MCF 10A (cell line): ENCODE data around the gene TIGD1. TPM values are rescaled to one million over a fixed set of nuclear protein-coding genes. Genes with fewer than 3 reads are reported as not detected.

Source experiments
- BruUV-seq: library from RNA; stranded (reverse); fragments of 400-500 nt; replicated peaks from 2 replicates; lab custom pipeline; 2021; lab: Mats Ljungman, UMichigan
- CTCF ChIA-PET: fragments of 300-600 bp; sonication (Branson Sonifier 250); formaldehyde crosslinking; extraction: SDS; loops from one replicate; lab custom pipeline; 2021; ENCODE audit warnings: antibody characterized with exemption, inconsistent platforms; lab: Yijun Ruan, JAX
- POLR2A ChIA-PET: fragments of 300-600, 350-650 bp; sonication (Branson Sonifier 250); formaldehyde crosslinking; extraction: SDS; loops from one replicate; lab custom pipeline; 2020; ENCODE audit warnings: antibody characterized with exemption, inconsistent platforms; lab: Yijun Ruan, JAX
- DNase-seq: peaks from one replicate; pipeline ENCODE4 v3.0.0-alpha.2; 2018; ENCODE audit not compliant: unreplicated experiment
- H3K27ac Mint-ChIP-seq: one replicate; pipeline ENCODE4 v1.8.0; 2022; ENCODE audit warnings: mild to moderate bottlenecking, low read depth, mixed read lengths; ENCODE audit not compliant: unreplicated experiment
- H3K27me3 Mint-ChIP-seq: one replicate; pipeline ENCODE4 v1.8.0; 2022; ENCODE audit warnings: mixed read lengths; ENCODE audit not compliant: insufficient read depth, unreplicated experiment
- H3K36me3 Mint-ChIP-seq: one replicate; pipeline ENCODE4 v1.8.0; 2022; ENCODE audit warnings: mild to moderate bottlenecking, moderate library complexity, mixed read lengths; ENCODE audit not compliant: insufficient read depth, unreplicated experiment
- H3K4me1 Mint-ChIP-seq: one replicate; pipeline ENCODE4 v1.8.0; 2022; ENCODE audit warnings: mixed read lengths; ENCODE audit not compliant: insufficient read depth, unreplicated experiment
- H3K4me3 Mint-ChIP-seq: one replicate; pipeline ENCODE4 v1.8.0; 2022; ENCODE audit warnings: mild to moderate bottlenecking, moderate library complexity, mixed read lengths; ENCODE audit not compliant: unreplicated experiment
- H3K9me3 Mint-ChIP-seq: one replicate; pipeline ENCODE4 v1.8.0; 2022; ENCODE audit warnings: mixed read lengths; ENCODE audit not compliant: unreplicated experiment
- intact Hi-C: fragments of 100-400 bp; cut with micrococcal nuclease; formaldehyde crosslinking; loops from 2 replicates; pipeline ENCODE4 v1.14.1; 2022
- total RNA-seq: library from RNA; stranded (reverse); gene quantifications from 2 replicates; pipeline ENCODE4 v1.2.3, GENCODE V29; 2022
- TF ChIP-seq, protein P1 (sequence below): fragments of 200-600 bp; IDR thresholded peaks from one replicate; pipeline ENCODE4 v1.8.0; 2022; ENCODE audit warnings: antibody characterized with exemption, mild to moderate bottlenecking; ENCODE audit not compliant: unreplicated experiment

Gene TIGD1
- total RNA-seq, 1 experiment from 2014 or later = 5.2 TPM

DNA sequence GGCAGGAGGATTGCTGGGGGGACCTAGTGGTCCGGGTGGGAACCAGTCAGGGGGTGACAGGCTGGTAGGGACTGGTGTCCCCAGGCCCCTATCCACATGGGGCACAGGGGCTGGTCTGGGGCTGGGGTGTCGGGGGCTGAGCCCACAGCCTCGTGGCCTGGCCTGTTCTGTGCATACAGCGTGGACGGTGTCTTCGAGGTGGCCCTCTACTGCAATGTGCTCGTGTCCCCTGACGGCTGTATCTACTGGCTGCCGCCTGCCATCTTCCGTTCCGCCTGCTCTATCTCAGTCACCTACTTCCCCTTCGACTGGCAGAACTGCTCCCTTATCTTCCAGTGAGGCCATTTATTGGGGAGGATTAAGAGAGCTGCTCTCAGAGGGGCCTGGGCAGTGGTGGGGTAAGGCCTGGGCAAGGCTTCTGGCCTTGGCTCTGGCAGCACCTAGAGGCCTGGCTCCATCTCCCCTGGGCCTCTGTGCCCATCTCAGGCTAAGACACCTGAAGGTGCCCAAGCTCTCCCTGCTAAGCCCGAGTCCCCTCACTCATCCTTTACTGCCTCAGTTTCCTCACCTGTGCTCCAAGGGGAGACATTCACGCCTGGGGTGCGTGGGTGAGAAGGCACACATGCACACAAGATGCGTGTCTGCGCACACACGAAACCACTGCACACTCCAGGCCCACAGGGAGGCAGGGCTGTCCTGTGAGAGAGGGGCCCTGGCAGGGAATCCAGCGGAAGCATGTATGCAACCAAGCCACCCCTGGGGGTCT lies 9.0 kb downstream of the TIGD1 start:
- peaks cover 12% of the 10 kb centered on the region for H3K36me3 Mint-ChIP-seq
- H3K27ac Mint-ChIP-seq = no peak overlapping the region
- H3K4me3 Mint-ChIP-seq = no peak overlapping the region
- TF ChIP-seq, protein P1, sequence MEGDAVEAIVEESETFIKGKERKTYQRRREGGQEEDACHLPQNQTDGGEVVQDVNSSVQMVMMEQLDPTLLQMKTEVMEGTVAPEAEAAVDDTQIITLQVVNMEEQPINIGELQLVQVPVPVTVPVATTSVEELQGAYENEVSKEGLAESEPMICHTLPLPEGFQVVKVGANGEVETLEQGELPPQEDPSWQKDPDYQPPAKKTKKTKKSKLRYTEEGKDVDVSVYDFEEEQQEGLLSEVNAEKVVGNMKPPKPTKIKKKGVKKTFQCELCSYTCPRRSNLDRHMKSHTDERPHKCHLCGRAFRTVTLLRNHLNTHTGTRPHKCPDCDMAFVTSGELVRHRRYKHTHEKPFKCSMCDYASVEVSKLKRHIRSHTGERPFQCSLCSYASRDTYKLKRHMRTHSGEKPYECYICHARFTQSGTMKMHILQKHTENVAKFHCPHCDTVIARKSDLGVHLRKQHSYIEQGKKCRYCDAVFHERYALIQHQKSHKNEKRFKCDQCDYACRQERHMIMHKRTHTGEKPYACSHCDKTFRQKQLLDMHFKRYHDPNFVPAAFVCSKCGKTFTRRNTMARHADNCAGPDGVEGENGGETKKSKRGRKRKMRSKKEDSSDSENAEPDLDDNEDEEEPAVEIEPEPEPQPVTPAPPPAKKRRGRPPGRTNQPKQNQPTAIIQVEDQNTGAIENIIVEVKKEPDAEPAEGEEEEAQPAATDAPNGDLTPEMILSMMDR = no peak
- CTCF ChIA-PET = no interaction called here
- H3K4me1 Mint-ChIP-seq = no peaks in the 10 kb centered on the region
- intact Hi-C loops = no loop called here
- POLR2A ChIA-PET = no interaction called here
- peaks cover 4% of the 10 kb centered on the region for H3K9me3 Mint-ChIP-seq
- no TSS peak for BruUV-seq
- no peaks in the 10 kb centered on the region for H3K27me3 Mint-ChIP-seq
- DNase-seq = no peak

DNA sequence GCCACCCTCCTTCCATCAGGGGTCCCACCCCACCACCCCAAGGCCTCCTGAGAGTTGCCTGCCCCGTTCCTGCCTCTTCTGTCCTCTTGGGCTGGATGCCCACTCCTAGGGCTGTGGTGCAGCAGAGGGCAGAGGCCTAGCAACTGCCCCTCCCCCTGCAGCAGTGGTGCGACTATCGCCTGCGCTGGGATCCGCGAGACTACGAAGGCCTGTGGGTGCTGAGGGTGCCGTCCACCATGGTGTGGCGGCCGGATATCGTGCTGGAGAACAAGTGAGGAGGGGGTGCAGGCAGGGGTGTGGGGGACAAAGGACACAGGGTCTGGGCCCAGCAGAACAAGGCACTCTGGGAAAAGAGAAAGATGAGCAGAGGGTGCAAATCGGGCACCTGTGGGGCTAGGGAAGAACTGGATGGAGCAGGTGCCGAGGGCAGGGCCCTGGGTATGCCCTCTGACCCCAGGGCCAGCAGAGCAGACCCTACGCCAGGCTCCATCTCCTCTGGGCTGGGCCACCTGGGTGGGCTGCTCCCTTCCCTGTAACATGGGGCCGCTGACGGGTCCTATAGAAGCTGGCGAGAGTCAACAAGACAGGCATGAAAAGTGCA lies 9.8 kb downstream of the TIGD1 start:
- ChIA-PET CTCF (no interaction called here), POLR2A (no interaction called here)
- Mint-ChIP-seq H3K27ac (no peak overlapping the region), H3K36me3 (peaks cover 6% of the 10 kb centered on the region), H3K27me3 (no peaks in the 10 kb centered on the region), H3K4me3 (no peak overlapping the region), H3K9me3 (peaks cover 6% of the 10 kb centered on the region), H3K4me1 (no peaks in the 10 kb centered on the region)
- TF ChIP-seq, protein P1 = no peak
- no TSS peak for BruUV-seq
- no peak for DNase-seq
- intact Hi-C loops = no loop called here

DNA sequence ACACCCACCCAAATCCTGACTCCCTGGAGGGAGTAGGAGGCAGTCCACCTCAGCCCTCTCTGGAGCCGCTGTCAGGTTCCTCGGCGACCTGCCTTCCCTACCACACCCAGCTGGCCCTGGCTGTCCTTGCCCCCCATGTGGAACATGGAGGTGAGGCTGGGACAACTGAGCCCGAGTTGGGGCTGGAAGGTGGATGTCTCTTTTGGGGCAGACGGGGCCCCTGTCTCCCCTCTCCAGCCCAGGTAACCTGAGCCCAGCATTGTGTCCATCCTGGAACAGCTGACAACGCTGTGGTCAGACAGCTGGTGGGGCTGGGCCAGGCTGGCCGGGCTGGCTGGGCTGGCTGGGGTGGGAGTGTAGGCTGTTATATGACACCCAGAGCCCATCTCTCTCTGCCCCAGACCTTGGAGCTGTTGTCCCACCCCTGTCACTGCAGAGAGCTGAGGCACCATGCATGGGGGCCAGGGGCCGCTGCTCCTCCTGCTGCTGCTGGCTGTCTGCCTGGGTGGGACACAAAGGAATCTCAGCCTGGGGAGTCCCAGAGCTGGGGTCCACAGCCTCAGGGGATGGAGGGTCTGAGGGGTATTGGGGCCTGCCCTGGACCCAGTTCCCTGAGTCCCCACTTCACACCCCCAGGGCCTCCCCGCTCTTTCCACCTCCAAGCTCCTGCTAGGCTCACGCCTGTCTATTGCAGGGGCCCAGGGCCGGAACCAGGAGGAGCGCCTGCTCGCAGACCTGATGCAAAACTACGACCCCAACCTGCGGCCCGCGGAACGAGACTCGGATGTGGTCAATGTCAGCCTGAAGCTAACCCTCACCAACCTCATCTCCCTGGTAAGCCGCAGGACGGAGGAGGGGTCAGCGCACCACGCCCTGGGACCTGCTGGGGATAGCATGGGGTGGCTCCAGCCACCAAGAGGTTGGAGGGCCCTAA lies 10.8 kb downstream of the TIGD1 start, which contains the start of gene CHRNG:
TSS of gene CHRNG (plus strand) at position 395 of the 934 bp plus-strand sequence. CDS start at position 451, 56 bp downstream.
- CTCF ChIA-PET = interaction anchor here (0.7 to 1.3 kb wide), 2 partner anchors 100 to 1136 kb away, joined by 3 read pairs; no protein-coding TSS in a partner anchor
- POLR2A ChIA-PET = interaction anchor here (0.6 to 2.6 kb wide), 3 partner anchors 8 to 88 kb away, joined by 3 to 6 read pairs (median 3); partner anchors contain the start of genes EIF4E2 and TIGD1
- no TSS peak for BruUV-seq
- H3K4me3 Mint-ChIP-seq = no peak within 1 kb of the TSS
- H3K36me3 Mint-ChIP-seq = peaks cover 6% of the 10 kb centered on the region
- H3K27me3 Mint-ChIP-seq = no peaks in the 10 kb centered on the region
- H3K9me3 Mint-ChIP-seq = peaks cover 6% of the 10 kb centered on the region
- TF ChIP-seq, protein P1 = no peak
- intact Hi-C loops = no loop called here
- no peak for DNase-seq
- H3K27ac Mint-ChIP-seq = no peak within 1 kb of the TSS
- no peaks in the 10 kb centered on the region for H3K4me1 Mint-ChIP-seq
